Measurements from ENCODE around the gene ELFN1. TPM values are rescaled to one million over a fixed set of nuclear protein-coding genes. Genes with fewer than 3 reads are reported as not detected.

ELFN1 gene
- total and polyA plus RNA-seq, 2 donors from 2014 or later = 3.5 to 3.8 TPM

GRCh38 chr7:1626769-1627168 is 43.3 kb upstream of the ELFN1 start:
- intact Hi-C loops (cut with DNase I) = no loop called here
- Histone ChIP-seq H3K27ac (ENCODE audit: low read depth in 2 of 2, low read length in 2 of 2) (no peak overlapping the region), H3K4me1 (ENCODE audit: control insufficient read depth in 2 of 3, insufficient read depth in 2 of 3, low read depth in 1 of 3, low read length in 3 of 3) (no peaks in the 10 kb centered on the region), H3K9me3 (ENCODE audit: control insufficient read depth in 2 of 3, insufficient read depth in 1 of 3, low read length in 3 of 3) (peaks cover 0 to 2% (median 0%) of the 10 kb centered on the region in 3 donors), H3K36me3 (ENCODE audit: control insufficient read depth in 2 of 3, insufficient read depth in 3 of 3, low read length in 3 of 3) (no peaks in the 10 kb centered on the region), H3K9ac (ENCODE audit: low read length in 3 of 3) (no peak overlapping the region), H3K4me3 (ENCODE audit: low read length in 3 of 3) (no peak overlapping the region), H3K27me3 (ENCODE audit: control insufficient read depth, insufficient read depth, low read length) (no peaks in the 10 kb centered on the region)
- DNase-seq = no peak
- TF ChIP-seq, protein P1, sequence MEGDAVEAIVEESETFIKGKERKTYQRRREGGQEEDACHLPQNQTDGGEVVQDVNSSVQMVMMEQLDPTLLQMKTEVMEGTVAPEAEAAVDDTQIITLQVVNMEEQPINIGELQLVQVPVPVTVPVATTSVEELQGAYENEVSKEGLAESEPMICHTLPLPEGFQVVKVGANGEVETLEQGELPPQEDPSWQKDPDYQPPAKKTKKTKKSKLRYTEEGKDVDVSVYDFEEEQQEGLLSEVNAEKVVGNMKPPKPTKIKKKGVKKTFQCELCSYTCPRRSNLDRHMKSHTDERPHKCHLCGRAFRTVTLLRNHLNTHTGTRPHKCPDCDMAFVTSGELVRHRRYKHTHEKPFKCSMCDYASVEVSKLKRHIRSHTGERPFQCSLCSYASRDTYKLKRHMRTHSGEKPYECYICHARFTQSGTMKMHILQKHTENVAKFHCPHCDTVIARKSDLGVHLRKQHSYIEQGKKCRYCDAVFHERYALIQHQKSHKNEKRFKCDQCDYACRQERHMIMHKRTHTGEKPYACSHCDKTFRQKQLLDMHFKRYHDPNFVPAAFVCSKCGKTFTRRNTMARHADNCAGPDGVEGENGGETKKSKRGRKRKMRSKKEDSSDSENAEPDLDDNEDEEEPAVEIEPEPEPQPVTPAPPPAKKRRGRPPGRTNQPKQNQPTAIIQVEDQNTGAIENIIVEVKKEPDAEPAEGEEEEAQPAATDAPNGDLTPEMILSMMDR (IDR thresholded peaks at IDR 0.05; ENCODE audit: borderline replicate concordance, extremely low read depth, insufficient read depth) = no peak
- no peak for FAIRE-seq

GRCh38 chr7:1630700-1631336 is 39.3 kb upstream of the ELFN1 start:
- Histone ChIP-seq H3K36me3 (ENCODE audit: control insufficient read depth in 2 of 3, insufficient read depth in 3 of 3, low read length in 3 of 3) (no peaks in the 10 kb centered on the region), H3K4me1 (ENCODE audit: control insufficient read depth in 2 of 3, insufficient read depth in 2 of 3, low read depth in 1 of 3, low read length in 3 of 3) (no peaks in the 10 kb centered on the region), H3K4me3 (ENCODE audit: low read length in 3 of 3) (no peak overlapping the region), H3K27me3 (ENCODE audit: control insufficient read depth, insufficient read depth, low read length) (no peaks in the 10 kb centered on the region), H3K27ac (ENCODE audit: low read depth in 2 of 2, low read length in 2 of 2) (no peak overlapping the region), H3K9ac (ENCODE audit: low read length in 3 of 3) (no peak overlapping the region), H3K9me3 (ENCODE audit: control insufficient read depth in 2 of 3, insufficient read depth in 1 of 3, low read length in 3 of 3) (peaks cover 0 to 14% (median 4%) of the 10 kb centered on the region in 3 donors)
- no peak for DNase-seq
- intact Hi-C loops (cut with DNase I) = no loop called here
- TF ChIP-seq, protein P1 (IDR thresholded peaks at IDR 0.05; ENCODE audit: borderline replicate concordance, extremely low read depth, insufficient read depth) = no peak
- no peak for FAIRE-seq

DNA sequence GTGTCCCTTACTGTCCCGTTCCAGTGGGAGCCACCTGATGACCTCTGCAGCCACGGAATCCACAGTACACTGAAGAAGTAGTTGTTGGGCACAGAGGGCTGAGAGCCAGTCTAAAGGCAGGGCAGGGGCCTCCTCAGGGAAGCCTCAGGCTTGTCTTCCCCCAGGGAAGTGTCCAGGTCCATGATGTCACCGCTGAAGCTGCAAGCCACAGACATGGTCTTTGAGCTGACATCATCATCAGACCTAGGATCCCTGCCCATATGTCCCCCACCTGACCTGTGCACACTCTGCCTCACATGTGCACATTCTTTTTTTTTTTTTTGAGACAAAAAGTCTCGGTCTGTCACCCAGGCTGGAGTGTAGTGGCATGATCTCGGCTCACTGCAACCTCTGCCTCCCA is 38.4 kb upstream of the ELFN1 start:
- TF ChIP-seq, protein P1 (IDR thresholded peaks at IDR 0.05; ENCODE audit: borderline replicate concordance, extremely low read depth, insufficient read depth) = no peak
- Histone ChIP-seq H3K4me1 (ENCODE audit: control insufficient read depth in 2 of 3, insufficient read depth in 2 of 3, low read depth in 1 of 3, low read length in 3 of 3) (no peaks in the 10 kb centered on the region), H3K9me3 (ENCODE audit: control insufficient read depth in 2 of 3, insufficient read depth in 1 of 3, low read length in 3 of 3) (peaks cover 0 to 17% (median 4%) of the 10 kb centered on the region in 3 donors), H3K27me3 (ENCODE audit: control insufficient read depth, insufficient read depth, low read length) (no peaks in the 10 kb centered on the region), H3K4me3 (ENCODE audit: low read length in 3 of 3) (no peak overlapping the region), H3K27ac (ENCODE audit: low read depth in 2 of 2, low read length in 2 of 2) (no peak overlapping the region), H3K9ac (ENCODE audit: low read length in 3 of 3) (no peak overlapping the region), H3K36me3 (ENCODE audit: control insufficient read depth in 2 of 3, insufficient read depth in 3 of 3, low read length in 3 of 3) (no peaks in the 10 kb centered on the region)
- intact Hi-C loops (cut with DNase I) = no loop called here
- DNase-seq (peak in 1 of 5 donors; percentile 14), FAIRE-seq (no peak)

Data from kidney (tissue), 14 donors.